Activated CD4-positive, alpha-beta memory T cell treated with anti-CD3 and anti-CD28 coated beads, Interleukin-2, amount 10 ng/mL, durations not matched to agents 7 days and 5 days (primary cell): Measurements from ENCODE around the gene CEP78. TPM values are rescaled to one million over a fixed set of nuclear protein-coding genes. Genes with fewer than 3 reads are reported as not detected.
"Not testable (repeated sequence)": the region's sequence is repeated elsewhere in the genome, so short reads cannot be mapped to it uniquely, and the experiment has no call there.

Experiments used
- CTCF ChIA-PET: fragments of 350-600 bp; sonication (Branson Sonifier 250); formaldehyde crosslinking; loops from one replicate; lab custom pipeline; 2021; ENCODE audit warnings: antibody characterized with exemption, inconsistent platforms; lab: Charles Lee
- POLR2A ChIA-PET: fragments of 350-600 bp; sonication (Branson Sonifier 250); formaldehyde crosslinking; loops from one replicate; lab custom pipeline; 2021; ENCODE audit warnings: antibody characterized with exemption; lab: Charles Lee
- DNase-seq: peaks from one replicate; pipeline ENCODE4 v3.0.0-alpha.2; 2020
- H3K27ac Mint-ChIP-seq: one replicate; pipeline ENCODE4 v1.8.0; 2021; ENCODE audit warnings: mild to moderate bottlenecking, mixed read lengths
- H3K27me3 Mint-ChIP-seq: one replicate; pipeline ENCODE4 v1.8.0; 2021; ENCODE audit warnings: mixed read lengths
- H3K36me3 Mint-ChIP-seq: one replicate; pipeline ENCODE4 v1.8.0; 2021; ENCODE audit warnings: low read depth, mixed read lengths
- H3K4me1 Mint-ChIP-seq: one replicate; pipeline ENCODE4 v1.8.0; 2021; ENCODE audit warnings: mixed read lengths
- H3K4me3 Mint-ChIP-seq: one replicate; pipeline ENCODE4 v1.8.0; 2021; ENCODE audit warnings: mild to moderate bottlenecking, mixed read lengths
- H3K9me3 Mint-ChIP-seq: one replicate; pipeline ENCODE4 v1.8.0; 2021; ENCODE audit warnings: mixed read lengths
- total RNA-seq, 2 experiments: library from RNA; stranded (reverse); gene quantifications; one replicate each; pipeline ENCODE4 v1.2.3, GENCODE V29; 2021

CEP78 gene
- 10 to 100 TPM; 41.8 to 44.3 TPM for total RNA-seq

- H3K9me3 Mint-ChIP-seq = no peaks in the 10 kb centered on the region
- DNase-seq = peak; percentile 91
- ChIA-PET CTCF (interaction anchor here (1.2 to 1.6 kb wide), 3 partner anchors 25 to 61 kb away, joined by 4 to 5 read pairs (median 5); partner anchors contain the start of gene PSAT1), POLR2A (interaction anchor here (0.6 to 6.6 kb wide), 9 partner anchors 11 to 433 kb away, joined by 3 to 51 read pairs (median 4); partner anchors contain the start of gene PSAT1)
- peaks cover 47% of the 10 kb centered on the region for H3K4me1 Mint-ChIP-seq
- no peaks in the 10 kb centered on the region for H3K27me3 Mint-ChIP-seq
- H3K27ac Mint-ChIP-seq = peak within 1 kb of the TSS; percentile 72
- H3K4me3 Mint-ChIP-seq = peak within 1 kb of the TSS; percentile 62
- H3K36me3 Mint-ChIP-seq = peaks cover 28% of the 10 kb centered on the region
These were observed at the start of gene CEP78 for GRCh38 chr9:78235762-78236550. TSS of gene CEP78 (plus strand) at chr9:78236075. CDS start at chr9:78236351, 276 bp downstream.

- Mint-ChIP-seq H3K4me3 (no peak overlapping the region), H3K36me3 (no peaks in the 10 kb centered on the region), H3K27me3 (peaks cover 7% of the 10 kb centered on the region), H3K27ac (no peak overlapping the region), H3K4me1 (no peaks in the 10 kb centered on the region), H3K9me3 (no peaks in the 10 kb centered on the region)
- DNase-seq = no peak
- POLR2A ChIA-PET = no interaction called here
- CTCF ChIA-PET = no interaction called here
These were observed 48.0 kb upstream of the CEP78 start for GRCh38 chr9:78187763-78188484.

GRCh38 chr9:78188594-78188993, 47.3 kb upstream of the CEP78 start:
- no peaks in the 10 kb centered on the region for H3K4me1 Mint-ChIP-seq
- H3K36me3 Mint-ChIP-seq = no peaks in the 10 kb centered on the region
- no peak for DNase-seq
- no peak overlapping the region for H3K4me3 Mint-ChIP-seq
- CTCF ChIA-PET = no interaction called here
- no peaks in the 10 kb centered on the region for H3K9me3 Mint-ChIP-seq
- POLR2A ChIA-PET = no interaction called here
- H3K27ac Mint-ChIP-seq = no peak overlapping the region
- peaks cover 7% of the 10 kb centered on the region for H3K27me3 Mint-ChIP-seq

GRCh38 chr9:78189001-78189400, 46.9 kb upstream of the CEP78 start:
- POLR2A ChIA-PET = no interaction called here
- CTCF ChIA-PET = no interaction called here
- H3K4me1 Mint-ChIP-seq = no peaks in the 10 kb centered on the region
- H3K27me3 Mint-ChIP-seq = peaks cover 7% of the 10 kb centered on the region
- H3K27ac Mint-ChIP-seq = no peak overlapping the region
- DNase-seq = no peak
- no peaks in the 10 kb centered on the region for H3K36me3 Mint-ChIP-seq
- no peaks in the 10 kb centered on the region for H3K9me3 Mint-ChIP-seq
- H3K4me3 Mint-ChIP-seq = no peak overlapping the region

- no peaks in the 10 kb centered on the region for H3K9me3 Mint-ChIP-seq
- no peak overlapping the region for H3K27ac Mint-ChIP-seq
- POLR2A ChIA-PET = no interaction called here
- no peaks in the 10 kb centered on the region for H3K36me3 Mint-ChIP-seq
- no peaks in the 10 kb centered on the region for H3K4me1 Mint-ChIP-seq
- peaks cover 7% of the 10 kb centered on the region for H3K27me3 Mint-ChIP-seq
- no peak overlapping the region for H3K4me3 Mint-ChIP-seq
- CTCF ChIA-PET = no interaction called here
- DNase-seq = no peak
These were observed 46.4 kb upstream of the CEP78 start for GRCh38 chr9:78189461-78189860.

- no peak for DNase-seq
- Mint-ChIP-seq H3K9me3 (no peaks in the 10 kb centered on the region), H3K4me3 (no peak overlapping the region), H3K27ac (no peak overlapping the region), H3K27me3 (peaks cover 7% of the 10 kb centered on the region), H3K36me3 (no peaks in the 10 kb centered on the region), H3K4me1 (no peaks in the 10 kb centered on the region)
- ChIA-PET CTCF (no interaction called here), POLR2A (no interaction called here)
These were observed 43.9 kb upstream of the CEP78 start for GRCh38 chr9:78191931-78192330.

GRCh38 chr9:78196258-78196657, 39.6 kb upstream of the CEP78 start:
- no peak overlapping the region for H3K27ac Mint-ChIP-seq
- POLR2A ChIA-PET = interaction anchor here (1.4 kb wide), 1 partner anchor 40 kb away, joined by 5 read pairs; the partner anchor contains the start of gene CEP78
- no peaks in the 10 kb centered on the region for H3K27me3 Mint-ChIP-seq
- peaks cover 12% of the 10 kb centered on the region for H3K4me1 Mint-ChIP-seq
- no peak for DNase-seq
- no peak overlapping the region for H3K4me3 Mint-ChIP-seq
- H3K9me3 Mint-ChIP-seq = peaks cover 3% of the 10 kb centered on the region
- CTCF ChIA-PET = interaction anchor here (0.6 to 1.1 kb wide), 3 partner anchors 68 to 740 kb away, joined by 3 to 4 read pairs (median 3); no protein-coding TSS in a partner anchor
- H3K36me3 Mint-ChIP-seq = peaks cover 3% of the 10 kb centered on the region

GRCh38 chr9:78201158-78201777, 34.6 kb upstream of the CEP78 start:
- Mint-ChIP-seq H3K9me3 (peaks cover 29% of the 10 kb centered on the region), H3K4me3 (peak overlapping the region; percentile 29), H3K4me1 (peaks cover 25% of the 10 kb centered on the region), H3K27ac (peak overlapping the region; percentile 67), H3K36me3 (peaks cover 40% of the 10 kb centered on the region)
- H3K27me3 Mint-ChIP-seq = not testable (repeated sequence)
- ChIA-PET CTCF (interaction anchor here (0.8 to 1.7 kb wide), 12 partner anchors 8 to 744 kb away, joined by 3 to 8 read pairs (median 4); partner anchors contain the start of gene CEP78), POLR2A (interaction anchor here (0.6 to 2.1 kb wide), 9 partner anchors 8 to 1371 kb away, joined by 3 to 15 read pairs (median 3); partner anchors contain the start of genes CEP78, PSAT1 and TLE4)
- peak; percentile 85 for DNase-seq

- POLR2A ChIA-PET = interaction anchor here (0.7 kb wide), 1 partner anchor 88 kb away, joined by 3 read pairs; no protein-coding TSS in a partner anchor
- Mint-ChIP-seq H3K4me1 (peaks cover 20% of the 10 kb centered on the region), H3K36me3 (peaks cover 29% of the 10 kb centered on the region)
These were observed 28.6 kb upstream of the CEP78 start for GRCh38 chr9:78207319-78207718.

GRCh38 chr9:78207901-78208300, 28.0 kb upstream of the CEP78 start:
- peaks cover 22% of the 10 kb centered on the region for H3K4me1 Mint-ChIP-seq
- no peak for DNase-seq
- H3K27ac Mint-ChIP-seq = no peak overlapping the region
- H3K9me3 Mint-ChIP-seq = peaks cover 17% of the 10 kb centered on the region
- H3K4me3 Mint-ChIP-seq = no peak overlapping the region
- POLR2A ChIA-PET = interaction anchor here (0.7 kb wide), 1 partner anchor 89 kb away, joined by 3 read pairs; no protein-coding TSS in a partner anchor
- no peaks in the 10 kb centered on the region for H3K27me3 Mint-ChIP-seq
- H3K36me3 Mint-ChIP-seq = peaks cover 24% of the 10 kb centered on the region
- CTCF ChIA-PET = interaction anchor here (0.9 kb wide), 1 partner anchor 177 kb away, joined by 3 read pairs; no protein-coding TSS in a partner anchor

More at GRCh38 chr9:78207319-78207718, 28.6 kb upstream of the CEP78 start:
- Mint-ChIP-seq H3K4me3 (no peak overlapping the region), H3K9me3 (peaks cover 19% of the 10 kb centered on the region), H3K27me3 (no peaks in the 10 kb centered on the region), H3K27ac (no peak overlapping the region)
- no peak for DNase-seq
- CTCF ChIA-PET = no interaction called here

- no peaks in the 10 kb centered on the region for H3K27me3 Mint-ChIP-seq
These were observed 26.7 kb upstream of the CEP78 start for GRCh38 chr9:78209127-78209526.

GRCh38 chr9:78210841-78211301, 25.0 kb upstream of the CEP78 start:
- Mint-ChIP-seq H3K4me1 (peaks cover 30% of the 10 kb centered on the region), H3K9me3 (no peaks in the 10 kb centered on the region), H3K4me3 (no peak overlapping the region), H3K27ac (peak overlapping the region; percentile 63), H3K27me3 (no peaks in the 10 kb centered on the region), H3K36me3 (peaks cover 3% of the 10 kb centered on the region)
- CTCF ChIA-PET = interaction anchor here (0.8 to 2.4 kb wide), 5 partner anchors 9 to 234 kb away, joined by 3 to 8 read pairs (median 4); partner anchors contain the start of gene CEP78
- peak; percentile 19 for DNase-seq
- POLR2A ChIA-PET = interaction anchor here (1.1 to 1.3 kb wide), 2 partner anchors 26 to 157 kb away, joined by 4 to 6 read pairs; partner anchors contain the start of gene CEP78

More at GRCh38 chr9:78209127-78209526, 26.7 kb upstream of the CEP78 start:
- H3K4me1 Mint-ChIP-seq = peaks cover 30% of the 10 kb centered on the region
- no peak for DNase-seq
- H3K36me3 Mint-ChIP-seq = peaks cover 12% of the 10 kb centered on the region
- H3K4me3 Mint-ChIP-seq = no peak overlapping the region
- H3K27ac Mint-ChIP-seq = no peak overlapping the region
- H3K9me3 Mint-ChIP-seq = peaks cover 5% of the 10 kb centered on the region
- POLR2A ChIA-PET = no interaction called here
- CTCF ChIA-PET = no interaction called here
